HG03558 (cell line): ENCODE data around the gene NMNAT2.
"Not testable (repeated sequence)": the region's sequence is repeated elsewhere in the genome, so short reads cannot be mapped to it uniquely, and the experiment has no call there.

Experiments used
- ATAC-seq: cut with Tn5 transposase; IDR thresholded peaks from one replicate; pipeline ENCODE4 v1.9.1; 2021; ENCODE audit warnings: moderate number of reproducible peaks; ENCODE audit not compliant: unreplicated experiment; ENCODE audit errors: extremely low read depth

Gene NMNAT2

GRCh38 chr1:183273984-183274383, 144.2 kb downstream of the NMNAT2 start:
- ATAC-seq, result not testable (repeated sequence)

GRCh38 chr1:183273300-183273699, 144.9 kb downstream of the NMNAT2 start:
- ATAC-seq, result no peak

- ATAC-seq, result no peak
Measured at GRCh38 chr1:183272390-183272848, 145.8 kb downstream of the NMNAT2 start.

DNA sequence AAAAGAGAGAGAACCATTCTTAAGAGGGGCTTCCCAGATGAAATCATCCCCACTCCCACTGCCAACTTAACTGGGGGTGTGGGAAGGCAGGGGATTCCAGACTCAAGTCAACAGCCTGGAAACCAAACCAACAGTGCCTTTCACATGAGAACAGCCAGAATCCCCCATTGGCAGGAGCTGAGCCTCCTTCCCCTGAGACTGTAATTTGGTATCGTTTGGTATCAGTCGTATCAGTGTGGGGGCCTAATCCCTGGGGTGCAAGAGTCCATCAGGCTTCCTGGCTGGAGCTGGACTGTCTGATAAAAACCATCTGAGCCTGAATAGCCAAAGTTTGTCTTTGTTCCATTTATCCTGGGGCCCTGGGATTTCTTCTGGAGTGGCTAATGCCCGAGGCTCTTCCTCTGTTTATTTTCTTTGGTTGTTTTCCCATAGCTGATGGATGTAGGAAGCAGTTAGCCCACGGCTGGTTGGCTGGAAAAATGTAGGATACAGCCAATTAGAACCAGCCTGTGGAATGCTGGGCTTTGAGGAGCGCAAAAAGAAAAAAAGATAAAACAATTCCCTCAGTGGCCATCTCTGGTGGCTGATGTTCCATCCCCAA, 147.5 kb downstream of the NMNAT2 start:
- ATAC-seq, result no peak

DNA sequence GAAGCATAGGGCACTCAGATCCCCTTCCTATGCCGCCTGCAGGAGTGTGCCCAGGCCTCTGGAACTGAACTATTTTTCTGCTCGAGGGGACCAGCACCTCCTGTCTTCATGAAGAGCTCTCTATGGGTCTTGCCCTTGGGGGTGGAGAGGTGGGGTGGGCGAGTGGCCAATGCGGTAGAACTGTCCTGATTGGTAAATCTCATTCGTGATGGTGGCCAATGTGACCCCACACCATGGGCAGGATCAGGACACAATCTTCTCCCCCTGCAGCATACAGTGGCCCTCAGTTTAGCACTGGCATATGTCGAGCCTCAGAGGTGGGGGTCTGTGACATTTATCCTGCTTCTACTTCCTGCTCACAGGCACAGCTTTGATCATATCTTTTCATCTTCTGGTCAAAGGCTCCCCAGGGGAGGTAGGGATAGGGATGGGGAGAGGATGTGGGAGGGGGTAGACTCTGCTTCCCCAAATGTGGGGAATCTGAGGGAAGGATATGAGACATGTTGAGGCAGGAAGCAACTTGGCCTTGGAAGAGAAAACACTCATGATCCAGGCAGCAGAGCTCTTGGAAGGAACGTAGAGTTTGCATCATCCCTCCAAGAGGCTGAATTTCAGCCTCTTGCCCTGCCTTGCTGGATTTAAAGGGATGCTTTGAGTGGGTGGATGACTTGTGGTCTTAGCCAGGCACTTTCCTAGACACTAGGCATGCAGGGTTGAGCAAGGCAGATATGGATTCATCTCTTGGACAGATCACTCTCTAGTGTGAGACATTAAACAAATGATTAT, 150.3 kb downstream of the NMNAT2 start:
- ATAC-seq, result no peak

- no peak for ATAC-seq
Measured at GRCh38 chr1:183263886-183264602, 154.1 kb downstream of the NMNAT2 start.

DNA sequence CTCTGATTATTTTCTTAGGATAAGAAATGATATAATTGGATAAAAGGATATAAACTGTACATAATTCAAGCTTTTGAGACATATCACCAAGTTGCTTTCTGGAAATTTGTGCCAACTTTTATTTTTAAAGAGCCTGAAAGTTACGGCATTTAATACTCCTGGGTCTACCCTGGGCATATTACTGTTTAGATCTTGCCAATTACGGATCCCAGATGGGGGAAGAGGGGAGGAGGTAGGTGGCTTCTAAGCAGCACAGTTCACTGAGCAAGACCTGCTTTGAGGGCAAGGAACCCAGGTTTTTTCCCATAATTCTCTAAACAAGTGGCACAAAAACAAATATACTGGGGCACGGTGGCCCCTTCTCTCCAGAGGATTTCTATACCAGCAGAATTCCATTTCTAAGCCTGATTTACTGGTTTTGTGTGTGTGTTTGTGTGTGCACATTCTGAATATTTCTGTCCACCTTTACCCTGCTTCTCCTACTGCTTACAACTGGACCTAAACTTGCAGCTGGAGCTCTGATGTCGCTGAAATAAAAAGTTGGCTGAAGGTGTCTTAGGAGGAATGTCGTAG, 155.5 kb downstream of the NMNAT2 start:
- no peak for ATAC-seq

DNA sequence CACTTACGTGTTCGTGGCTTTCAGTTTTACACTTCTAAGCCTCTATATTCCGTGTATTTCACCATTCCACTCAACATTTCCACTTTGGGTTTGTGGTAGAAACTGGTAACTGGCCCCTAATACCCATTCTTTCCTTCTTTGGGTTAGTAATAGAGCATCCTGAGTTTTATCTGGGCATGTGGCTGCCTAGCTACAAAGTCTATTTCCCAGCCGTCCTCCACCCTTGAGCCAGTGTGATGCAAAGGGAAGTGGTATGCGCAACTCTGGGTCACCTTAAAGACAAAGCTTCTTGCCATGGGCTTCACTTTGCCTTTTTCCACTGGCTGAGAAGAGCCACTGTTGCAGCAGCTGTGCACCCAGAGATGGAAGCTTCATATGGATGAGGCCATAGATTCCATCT, 158.3 kb downstream of the NMNAT2 start:
- ATAC-seq, result no peak

DNA sequence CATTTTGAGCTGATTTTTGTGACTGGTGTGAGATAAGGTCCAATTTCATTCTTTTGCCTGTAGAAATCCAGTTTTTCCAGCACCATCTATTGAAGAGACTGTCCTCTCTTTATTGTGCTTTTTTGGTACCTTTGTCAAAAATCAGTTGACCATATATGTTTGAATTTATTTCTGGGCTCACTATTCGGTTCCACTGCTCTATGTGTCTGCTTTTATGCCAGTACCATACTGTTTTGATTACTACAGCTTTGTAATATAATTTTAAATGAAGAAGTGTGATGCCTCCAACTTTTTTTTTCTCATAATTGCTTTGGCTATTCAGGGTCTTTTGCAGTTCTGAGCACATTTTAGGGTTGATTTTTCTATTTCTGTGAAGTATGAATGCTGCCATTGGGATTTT, 163.1 kb downstream of the NMNAT2 start:
- ATAC-seq, result no peak

DNA sequence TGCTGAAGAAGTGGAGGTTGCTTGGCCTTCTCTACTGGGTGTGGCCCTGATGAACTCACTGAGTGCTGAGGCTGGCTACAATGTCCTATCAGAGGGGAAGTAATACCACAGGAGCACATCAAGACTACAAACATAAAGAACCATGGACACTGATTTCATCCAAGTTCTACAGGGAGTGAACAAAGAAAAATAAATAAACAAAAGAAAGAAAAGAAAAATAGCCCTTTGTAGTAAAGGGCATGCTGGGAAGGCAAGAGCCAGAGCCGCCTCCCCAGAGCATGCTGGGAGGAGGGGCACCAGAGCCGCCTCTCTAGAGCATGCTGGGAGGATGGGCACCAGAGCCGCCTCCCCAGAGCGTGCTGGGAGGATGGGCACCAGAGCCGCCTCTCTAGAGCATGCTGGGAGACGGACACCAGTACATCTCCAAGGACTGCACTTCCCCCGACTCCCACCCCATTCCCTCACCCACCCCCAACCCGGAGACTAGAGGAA, 166.2 kb downstream of the NMNAT2 start:
- no peak for ATAC-seq

DNA sequence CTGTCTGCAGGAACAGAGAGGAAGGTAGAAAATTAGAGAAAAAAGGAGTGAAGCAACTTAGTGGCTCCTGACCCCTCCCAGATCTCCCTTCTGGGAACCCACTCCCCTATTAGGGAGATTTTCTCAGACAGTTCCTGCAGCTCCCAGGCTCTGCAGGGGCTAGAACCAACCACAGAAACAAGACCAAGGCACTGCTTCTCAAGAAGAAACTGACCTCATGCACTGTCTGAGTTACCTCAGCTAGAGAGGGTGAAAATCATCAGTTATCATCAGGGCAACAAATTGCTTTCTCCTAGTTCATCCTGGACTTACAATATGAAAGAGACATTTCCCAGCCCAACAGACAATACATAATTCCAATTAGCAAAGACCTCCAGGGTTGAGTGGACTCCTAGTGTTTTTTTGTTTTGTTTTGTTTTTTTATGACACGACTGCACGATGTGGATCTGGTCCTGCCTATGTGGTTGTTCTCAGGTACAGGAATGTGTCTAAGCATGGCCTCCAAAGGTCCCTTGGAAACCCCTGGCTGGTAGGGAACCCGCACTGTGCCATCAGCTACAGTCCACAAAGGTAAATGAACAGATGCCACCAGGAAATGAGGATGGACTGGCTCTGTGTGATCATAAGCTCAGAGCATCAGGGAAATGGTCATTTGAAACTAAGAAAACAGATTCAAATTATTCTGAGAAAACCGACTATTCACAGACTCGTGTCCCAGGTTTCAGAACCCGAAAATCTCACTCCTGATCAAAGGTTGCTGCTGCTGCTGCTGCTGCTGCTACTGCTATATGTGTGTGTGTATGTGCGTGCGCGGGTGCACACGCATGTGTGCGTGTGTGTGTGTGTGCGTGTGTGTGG, 166.8 kb downstream of the NMNAT2 start:
- no peak for ATAC-seq

DNA sequence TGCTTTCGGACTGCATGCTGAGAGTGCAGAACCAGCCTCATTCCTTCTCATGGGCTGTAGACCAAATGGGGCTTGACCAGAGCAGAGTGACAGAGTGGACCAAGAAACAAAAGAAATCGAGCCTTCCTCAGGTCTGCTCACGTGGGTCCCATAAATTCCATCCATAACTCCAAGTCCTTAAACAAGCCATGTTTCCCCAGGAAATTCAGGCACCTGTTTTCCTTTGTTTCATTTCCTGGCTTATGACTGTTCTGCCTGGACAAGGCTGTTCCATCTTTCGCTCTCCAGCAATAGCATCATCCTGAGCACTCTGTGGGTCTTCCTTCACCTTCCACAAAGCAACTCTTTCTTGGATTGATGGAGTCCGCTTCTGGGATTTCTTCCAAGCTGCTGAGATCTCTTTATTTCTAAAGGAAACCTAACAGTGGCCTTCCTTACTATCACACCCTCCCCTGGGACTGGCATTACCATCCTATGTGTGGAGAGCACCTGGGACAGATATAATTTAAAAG, 168.2 kb downstream of the NMNAT2 start:
- ATAC-seq, result no peak

DNA sequence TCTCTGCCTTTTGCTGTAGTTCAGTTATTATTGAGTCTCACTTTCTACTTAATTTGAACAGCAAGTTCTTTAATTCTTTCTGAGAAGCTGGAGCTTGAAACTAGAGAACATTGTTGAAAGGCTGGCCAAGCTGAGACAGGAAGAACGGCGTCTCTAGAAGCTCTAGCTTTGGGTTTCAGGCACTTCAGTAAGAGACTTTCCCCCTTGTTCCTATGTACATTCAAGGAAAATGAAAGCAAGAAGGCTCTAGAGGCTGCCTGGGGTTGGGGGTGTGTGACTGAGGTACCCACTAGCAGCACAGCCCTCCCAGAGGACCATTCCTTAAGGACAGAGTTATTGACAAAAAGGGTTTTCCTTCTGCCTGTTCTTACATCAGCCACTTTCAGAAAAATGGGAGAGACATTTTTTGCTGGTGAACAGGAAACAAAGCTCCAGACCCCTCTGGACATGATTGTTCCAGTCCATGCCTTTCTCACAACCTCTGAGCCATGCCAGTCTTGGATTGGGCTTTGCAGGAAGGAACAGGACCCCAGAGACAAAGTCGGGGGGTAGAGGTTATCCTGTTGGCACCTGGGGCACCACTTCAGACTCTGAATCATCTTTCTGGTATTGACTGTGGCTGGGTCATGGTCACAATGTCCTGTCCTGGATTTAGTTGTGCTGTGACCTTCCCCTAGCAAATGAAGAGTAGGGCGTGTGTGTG, 169.0 kb downstream of the NMNAT2 start:
- ATAC-seq, result no peak

GRCh38 chr1:183247931-183248330, 170.2 kb downstream of the NMNAT2 start:
- no peak for ATAC-seq

DNA sequence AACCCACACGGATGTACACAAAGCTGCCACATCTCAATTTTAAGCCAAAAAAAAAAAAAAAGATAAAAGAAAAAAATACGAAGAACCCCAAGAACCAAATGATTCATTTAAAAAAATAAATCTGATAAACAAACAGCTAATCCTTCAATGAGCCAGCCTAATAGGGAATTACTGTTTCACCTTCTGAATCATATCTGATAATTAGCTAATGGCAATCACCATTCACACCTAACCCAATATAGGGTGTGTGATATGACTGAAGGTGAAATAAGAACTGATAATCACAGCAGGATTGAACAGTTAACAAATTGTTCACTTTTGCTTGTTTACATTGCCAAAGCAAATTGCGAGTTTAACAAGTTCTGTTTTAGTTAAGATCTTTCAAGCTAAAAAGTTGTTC, 170.7 kb downstream of the NMNAT2 start:
- no peak for ATAC-seq

DNA sequence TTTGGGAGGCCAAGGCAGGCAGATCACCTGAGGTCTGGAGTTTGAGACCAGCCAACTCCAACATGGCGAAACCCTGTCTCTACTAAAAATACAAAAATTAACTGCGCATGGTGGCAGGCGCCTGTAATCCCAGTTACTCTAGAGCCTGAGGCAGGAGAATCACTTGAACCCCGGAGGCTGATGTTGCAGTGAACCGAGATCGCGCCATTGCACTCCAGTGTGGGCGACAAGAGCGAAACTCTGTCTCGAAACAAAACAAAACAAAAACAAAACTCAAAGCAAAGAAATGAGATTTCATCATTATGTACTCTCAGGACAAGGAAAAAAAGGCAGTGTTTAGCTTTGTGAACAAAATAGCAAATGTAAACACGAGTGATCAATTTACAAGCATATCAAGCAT, 171.1 kb downstream of the NMNAT2 start:
- no peak for ATAC-seq

- ATAC-seq, result no peak
Measured at GRCh38 chr1:183246436-183246835, 171.7 kb downstream of the NMNAT2 start.

- ATAC-seq, result no peak
Measured at GRCh38 chr1:183245357-183245756, 172.8 kb downstream of the NMNAT2 start.

DNA sequence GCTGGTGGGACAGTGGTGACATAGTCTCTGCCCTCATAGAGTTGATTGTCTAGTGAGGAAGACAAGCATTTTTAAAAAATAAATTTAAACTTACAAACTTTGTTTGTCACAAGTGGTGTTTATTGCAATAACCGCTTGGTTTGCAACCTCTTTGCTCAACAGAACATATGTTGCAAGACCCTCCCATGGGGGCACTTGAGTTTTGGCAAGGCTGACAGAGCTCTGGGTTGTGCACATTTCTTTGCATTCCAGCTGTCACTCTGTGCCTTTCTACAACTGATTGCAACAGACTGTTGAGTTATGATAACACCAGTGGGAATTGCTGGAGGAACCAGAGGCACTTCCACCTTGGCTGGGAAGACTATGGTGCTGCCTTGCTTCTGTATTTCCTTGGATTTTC, 173.7 kb downstream of the NMNAT2 start:
- no peak for ATAC-seq
